GM18867 (cell line): ENCODE data around the gene BORCS8.

ENCODE experiments used
- ATAC-seq: cut with Tn5 transposase; IDR thresholded peaks from one replicate; pipeline ENCODE4 v1.9.1; 2021; ENCODE audit warnings: mild to moderate bottlenecking, moderate library complexity; ENCODE audit not compliant: unreplicated experiment

Gene BORCS8

DNA sequence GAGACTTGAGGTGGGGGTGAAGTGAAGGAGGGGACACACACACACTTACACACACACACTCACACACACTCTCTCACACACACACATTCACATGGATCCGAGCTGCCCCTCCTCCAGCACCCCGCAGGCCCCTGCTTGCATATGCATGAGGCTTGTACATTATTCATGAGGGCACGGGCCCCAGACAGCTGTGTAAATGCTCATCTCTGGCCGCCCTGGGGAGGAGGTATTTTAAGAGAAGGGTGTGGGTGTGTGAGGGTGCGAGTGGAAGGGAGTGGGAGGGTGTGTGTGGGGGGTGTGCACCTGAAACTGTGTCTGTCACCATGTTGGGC, 22.2 kb upstream of the BORCS8 start:
- no peak for ATAC-seq

DNA sequence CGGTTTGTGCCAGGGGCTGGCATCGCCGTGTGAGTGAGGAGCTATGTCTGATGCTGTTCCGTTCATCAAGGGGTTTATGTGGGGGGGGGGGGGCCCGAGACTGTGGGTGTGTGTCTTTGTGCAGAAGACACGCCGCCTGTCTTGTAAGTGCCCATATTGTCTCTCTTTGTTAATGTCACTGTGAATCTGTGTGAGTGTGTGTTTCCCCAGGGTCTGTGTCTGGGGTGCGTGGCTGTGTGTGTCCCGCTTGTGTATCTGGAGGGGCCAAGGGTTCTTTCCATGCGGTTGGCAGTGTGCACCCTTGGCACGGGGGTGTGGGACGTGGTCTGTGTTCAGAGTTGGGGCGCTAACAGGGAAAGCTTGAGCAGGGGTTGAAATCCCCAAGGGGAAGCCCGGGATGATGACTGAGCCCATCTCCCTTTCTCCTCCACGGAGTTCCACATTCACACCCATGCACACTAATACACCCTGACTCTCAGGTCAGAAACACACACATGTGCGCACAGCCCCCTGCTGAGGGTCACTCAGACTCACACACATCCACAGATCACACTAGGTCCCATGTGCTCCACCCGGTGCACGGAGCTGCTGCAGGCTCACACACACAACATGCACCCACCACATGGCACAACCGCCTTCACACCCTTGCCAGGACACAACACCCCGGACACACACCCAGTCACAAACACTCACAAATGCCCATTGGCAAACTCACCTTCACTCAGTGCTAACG, 21.6 kb upstream of the BORCS8 start:
- no peak for ATAC-seq

DNA sequence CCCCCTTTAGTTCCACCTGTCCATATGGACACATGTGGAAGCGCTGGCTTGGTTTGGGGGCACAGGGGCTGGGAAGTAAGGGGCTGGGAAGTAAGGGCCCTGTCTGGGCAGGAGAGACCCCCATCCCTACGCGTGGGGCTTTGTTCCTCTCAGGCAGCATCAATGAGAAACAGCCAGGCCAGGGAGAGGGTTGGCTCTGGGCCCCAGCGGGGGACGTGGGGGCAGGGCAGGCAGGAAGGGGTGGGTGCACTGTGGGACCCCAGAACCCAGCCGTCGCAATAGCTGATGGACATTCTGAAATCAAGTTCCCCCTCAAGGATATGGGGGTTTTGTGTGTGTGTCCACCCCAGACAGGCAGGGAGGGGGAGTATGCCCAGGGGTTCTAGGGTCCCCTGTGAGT, 21.0 kb upstream of the BORCS8 start:
- no peak for ATAC-seq

DNA sequence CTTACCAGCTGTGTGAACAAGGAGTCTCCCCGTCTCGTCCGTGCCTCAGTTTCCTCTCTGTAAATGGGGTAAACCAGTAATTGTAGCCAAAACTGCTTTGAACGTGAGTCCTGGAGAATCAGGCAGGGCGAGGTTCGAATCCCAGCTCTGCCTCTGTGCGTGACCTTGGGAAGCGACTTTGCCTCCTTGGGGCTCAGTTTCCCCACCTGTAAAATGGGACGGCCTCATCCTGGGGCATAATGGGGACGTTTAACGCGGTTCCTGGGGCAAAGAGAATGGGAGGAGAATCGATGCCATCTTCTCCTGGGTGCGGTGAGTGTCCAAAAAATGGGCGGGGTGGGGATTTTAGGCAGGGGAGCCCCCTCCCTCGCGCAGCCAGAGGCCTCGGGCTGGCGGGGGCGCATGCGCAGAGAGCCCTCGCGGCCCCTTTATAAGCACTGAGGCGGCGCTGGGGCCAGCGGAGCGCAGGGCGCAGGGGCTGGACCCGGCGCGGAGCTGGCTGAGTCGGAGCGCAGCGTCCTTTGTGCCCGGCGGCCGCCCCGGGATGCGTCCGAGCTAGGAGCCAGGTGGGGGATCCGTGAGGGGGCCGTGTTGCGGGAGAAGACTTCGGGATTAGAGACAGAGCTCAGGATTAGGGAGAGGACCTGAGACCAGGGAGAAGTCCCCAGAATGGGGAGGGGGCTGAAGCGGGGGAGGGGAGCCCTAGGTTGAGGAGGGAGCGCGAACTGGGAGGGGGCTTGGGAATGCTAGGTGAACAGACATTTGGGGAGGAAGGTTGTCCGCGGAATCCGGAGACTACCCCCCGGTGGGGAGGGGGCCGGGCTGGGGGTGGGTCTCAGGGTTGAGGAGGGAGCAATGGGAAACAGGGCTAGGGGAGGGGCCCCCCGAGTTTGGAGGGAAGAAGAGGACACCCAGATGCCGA, 19.8 kb upstream of the BORCS8 start, which contains the start of gene NCAN:
Gene NCAN (plus strand): TSS at position 460 of the 922 bp plus-strand sequence. CDS start 4,996 bp downstream, outside the sequence.
- no peak for ATAC-seq

DNA sequence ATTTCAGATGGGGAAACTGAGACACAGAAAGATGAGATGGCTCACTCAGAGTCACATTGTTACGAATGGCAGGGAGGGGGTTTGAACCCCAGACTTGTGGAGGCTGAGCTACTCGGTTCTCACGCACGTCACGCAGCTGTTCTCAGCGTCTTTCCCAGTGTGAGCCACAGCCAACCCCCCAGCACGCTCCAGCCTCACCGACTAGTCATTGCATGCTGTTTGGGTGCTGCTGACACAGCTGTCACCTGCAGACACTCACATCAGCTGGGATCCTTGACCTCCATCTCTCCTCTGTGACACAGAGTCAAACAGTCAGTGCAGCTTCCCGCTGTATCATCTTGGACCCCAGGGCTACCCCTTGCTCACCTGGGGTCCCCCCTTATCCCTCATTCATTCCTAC, 17.4 kb upstream of the BORCS8 start:
- no peak for ATAC-seq

DNA sequence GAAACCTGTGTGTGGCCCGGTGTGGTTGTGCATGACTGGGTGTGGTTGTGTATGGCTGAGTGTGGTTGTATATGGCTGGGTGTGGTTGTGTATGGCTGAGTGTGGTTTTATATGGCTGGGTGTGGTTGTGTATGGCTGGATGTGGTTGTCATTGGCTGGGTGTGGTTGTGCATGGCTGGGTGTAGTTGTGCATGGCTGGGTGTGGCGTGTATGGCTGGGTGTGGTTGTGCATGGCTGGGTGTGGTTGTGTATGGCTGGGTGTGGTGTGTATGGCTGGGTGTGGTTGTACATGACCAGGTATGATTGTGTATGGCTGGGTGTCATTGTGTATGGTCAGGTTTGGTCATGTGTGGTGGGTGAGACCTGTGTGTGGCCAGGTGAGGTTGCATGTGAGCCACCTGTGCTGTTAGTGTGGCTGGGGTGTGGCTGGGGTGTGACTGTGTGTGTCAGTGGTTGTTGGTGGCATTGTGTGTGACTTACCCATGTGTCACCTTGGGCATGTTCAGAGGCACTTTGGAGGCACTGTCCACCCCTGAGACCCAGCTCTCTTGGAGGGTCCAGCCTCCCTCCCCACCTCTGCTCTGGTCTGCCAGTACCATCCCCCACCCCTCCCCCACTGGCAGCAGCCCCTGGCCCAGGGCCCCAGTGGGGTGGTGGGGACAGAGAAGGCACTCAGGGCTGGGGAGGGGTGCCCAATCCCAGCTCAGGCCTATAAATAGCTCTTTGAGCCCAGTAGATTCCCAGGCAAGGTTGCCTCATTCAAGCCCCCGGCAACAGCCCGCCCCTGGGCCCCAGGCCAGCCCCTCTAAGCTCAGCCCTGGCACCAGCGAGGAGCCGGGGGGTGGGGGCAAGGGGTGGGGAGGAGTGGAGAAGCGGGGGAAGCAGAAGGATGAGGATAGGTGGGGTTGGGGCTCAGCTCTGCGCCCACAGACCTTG, 16.0 kb upstream of the BORCS8 start:
- no peak for ATAC-seq

DNA sequence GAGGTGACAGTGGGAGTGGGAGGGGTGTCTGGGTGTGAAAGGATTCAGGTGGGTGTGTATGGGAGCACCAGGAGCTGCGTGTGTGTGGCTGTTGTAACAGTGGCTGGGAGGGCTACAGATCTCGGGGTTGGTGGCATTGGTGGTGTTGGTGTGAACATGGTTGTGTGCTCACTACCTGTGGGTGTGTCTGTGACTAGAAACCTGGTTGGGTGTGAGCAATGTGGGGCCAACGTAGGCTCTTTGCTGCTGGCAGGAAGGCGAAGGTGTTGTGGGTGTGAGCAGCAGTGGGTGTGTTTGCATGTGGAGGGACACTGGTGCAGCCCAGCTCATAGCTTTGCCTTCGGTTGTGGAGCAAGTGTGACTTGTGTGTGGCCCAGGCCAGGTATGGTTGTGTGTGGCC, 15.0 kb upstream of the BORCS8 start:
- ATAC-seq: no peak

DNA sequence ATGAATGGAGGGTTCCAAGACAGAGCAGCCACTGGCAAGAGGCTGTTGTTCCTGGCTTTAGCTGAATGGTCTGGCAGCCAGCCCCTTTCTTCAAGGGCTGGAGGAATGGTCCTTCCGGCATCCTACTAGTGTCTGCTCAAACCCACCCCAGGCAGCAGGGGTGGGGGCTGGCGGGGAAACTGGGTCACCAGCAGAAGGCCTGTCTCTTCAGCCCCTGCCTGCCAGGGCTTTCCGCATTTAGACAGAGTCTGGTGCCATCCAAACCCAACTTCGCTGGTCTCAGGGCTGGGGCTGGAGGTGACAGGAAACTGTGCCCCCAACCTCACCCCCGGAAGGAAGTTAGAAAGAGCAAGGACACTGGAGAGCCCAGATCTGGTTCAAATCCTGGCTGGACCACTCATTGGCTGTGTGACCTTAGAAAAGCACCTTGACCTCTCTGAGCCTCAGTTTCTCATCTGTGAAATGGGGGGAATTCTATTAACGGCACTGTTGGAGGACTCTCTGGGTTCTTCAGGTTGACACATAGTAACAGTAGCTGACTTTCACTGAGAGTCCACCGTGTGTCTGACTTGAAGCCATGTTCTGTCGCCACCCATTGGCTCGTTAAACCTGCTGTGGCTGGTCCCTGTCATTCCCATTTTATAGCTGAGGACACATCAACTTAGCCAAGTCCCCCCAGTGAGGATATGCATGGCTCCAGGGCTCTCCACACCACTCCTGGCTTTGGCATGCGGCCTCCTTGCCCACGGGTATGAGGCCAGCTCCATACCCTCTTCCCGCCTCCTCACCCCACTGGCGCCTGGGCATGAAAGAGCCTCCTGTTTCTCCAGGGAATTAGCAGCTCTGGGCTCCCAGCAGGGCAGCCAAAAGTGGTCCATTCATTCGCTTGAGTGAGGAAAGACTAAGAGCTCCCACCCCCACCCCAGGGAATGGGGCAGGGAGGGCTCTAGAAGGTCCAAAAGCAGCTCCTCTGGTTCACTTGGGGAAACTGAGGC, 13.8 kb upstream of the BORCS8 start:
- no peak for ATAC-seq

DNA sequence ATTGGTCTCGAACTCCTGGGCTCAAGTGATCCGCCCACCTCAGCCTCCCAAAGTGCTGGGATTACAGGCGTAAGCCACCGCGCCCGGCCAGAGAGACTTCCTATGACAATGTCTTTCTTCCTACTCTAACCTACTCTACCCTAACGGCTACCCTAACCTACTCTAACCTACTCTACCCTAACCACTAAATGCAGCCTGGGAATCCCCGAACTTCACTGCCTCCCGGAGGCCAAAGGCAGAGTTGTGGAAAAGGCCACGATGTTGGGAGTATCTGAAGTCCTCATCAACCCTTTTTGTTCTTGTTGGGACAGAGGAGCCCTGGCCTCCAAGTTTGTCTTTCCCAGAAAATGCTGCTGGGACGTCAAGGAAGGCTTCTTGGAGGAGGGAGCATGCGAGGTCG, 12.2 kb upstream of the BORCS8 start:
- no peak for ATAC-seq

DNA sequence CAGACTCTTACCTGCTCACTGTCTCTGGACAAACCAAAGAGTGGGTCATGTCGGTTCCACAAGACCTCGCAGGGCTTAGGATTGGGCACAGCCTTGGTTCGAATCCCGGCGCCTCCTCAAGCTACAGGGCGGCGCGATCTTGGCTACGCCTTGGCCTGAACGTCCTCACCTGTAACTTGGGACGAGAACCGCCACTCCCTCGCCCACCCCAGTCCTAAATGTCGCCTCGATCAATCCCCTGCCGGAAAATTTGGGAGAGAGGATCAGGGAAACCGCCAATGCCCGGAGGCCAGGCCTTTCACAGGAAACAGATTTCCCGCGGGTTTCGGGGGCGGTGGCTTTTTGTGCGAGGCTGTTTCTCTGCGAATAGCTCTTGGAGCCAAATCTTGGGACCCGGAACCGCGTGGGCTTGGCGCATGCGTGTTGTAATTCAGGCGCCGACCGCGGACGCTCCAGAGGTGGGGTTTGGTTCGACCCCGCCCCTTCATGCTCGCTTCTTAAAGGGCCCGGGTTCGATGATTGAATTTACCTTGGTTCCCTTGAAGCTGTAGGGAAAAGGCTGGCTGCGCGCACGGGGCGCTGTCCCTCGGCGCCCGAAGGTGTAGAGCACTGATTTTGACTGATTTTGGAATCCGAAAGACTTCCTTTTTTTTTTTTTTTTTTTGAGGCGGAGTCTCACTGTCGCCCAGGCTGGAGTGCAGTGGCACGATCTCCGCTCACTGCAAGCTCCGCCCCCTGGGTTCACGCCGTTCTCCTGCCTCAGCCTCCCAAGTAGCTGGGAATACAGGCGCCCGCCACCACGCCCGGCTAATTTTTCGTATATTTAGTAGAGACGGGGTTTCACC, 11.3 kb upstream of the BORCS8 start, which contains the start of gene NR2C2AP:
Gene NR2C2AP (minus strand): TSS at position 403 of the 845 bp plus-strand sequence. CDS start 354 bp downstream, at position 49.
- peak; percentile 68 for ATAC-seq

DNA sequence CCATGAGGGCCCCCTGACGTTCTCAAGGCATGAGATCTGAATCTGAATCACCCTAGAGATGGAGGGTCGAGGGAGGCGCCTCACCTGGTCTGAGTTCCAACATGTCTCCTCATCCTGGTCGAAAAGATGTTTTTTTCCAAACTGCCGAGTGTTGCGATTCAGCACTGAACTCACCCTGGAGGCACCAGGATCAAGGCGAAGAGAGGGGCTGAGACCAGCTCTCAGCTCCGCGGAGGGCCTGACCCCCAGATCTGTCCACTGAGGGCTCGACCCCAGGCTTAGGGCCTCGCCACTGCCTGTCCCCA, 10.7 kb upstream of the BORCS8 start:
- no peak for ATAC-seq

DNA sequence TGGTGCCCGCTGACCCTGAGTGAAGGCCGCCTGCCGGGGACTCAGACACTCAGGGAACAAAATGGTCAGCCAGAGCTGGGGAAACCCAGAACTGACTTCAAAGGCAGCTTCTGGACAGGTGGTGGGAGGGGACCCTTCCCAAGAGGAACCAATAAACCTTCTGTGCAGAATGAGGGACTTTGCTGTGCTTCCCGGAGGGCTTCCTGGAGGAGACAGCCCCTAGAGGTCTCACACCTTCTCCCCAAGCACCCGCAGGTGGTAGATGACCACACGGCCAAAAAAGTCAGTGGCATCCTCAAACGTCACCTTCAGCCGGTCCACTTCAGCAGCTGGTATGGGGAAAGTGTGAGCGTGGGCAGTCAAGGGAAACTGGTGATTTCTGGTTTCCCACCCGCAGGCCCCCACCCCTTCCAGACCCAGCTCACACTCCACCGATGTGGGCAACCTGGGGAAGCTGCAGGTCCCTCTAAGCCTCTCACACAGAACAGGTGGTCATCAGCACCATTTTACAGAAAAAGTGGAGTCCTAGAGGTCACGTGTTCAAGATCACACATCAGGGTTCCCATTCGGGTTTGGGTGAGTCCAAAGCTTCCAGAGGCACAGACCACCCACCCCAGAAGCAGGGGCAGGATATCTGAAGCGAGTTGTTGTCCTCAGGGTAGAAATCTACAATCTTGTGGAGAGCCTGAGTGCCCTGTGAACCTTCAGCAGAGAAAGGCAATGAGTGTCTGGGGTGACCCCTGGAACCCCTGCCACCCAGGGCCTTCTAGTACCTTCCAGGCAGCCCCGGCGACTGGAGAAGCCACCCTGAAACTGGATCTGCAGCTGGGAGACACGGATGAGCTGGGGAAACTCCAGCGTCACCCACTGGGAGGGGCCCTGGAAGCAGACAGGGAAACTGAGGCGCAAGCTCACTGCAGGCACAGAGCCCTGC, 10.0 kb upstream of the BORCS8 start:
- no peak for ATAC-seq

DNA sequence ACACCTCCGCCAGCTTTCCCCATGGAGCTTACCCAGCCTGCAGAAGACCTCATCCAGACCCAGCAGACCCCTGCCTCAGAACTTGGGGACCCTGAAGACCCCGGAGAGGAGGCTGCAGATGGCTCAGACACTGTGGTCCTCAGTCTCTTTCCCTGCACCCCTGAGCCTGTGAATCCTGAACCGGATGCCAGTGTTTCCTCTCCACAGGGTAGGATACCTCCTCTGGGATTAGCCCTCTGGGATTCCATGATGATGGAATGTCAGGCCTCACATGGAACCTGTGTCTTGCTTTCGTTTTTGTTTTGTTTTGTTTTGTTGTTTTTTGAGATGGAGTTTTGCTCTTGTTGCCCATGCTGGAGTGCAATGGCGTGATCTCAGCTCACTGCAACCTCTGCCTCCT, 2.0 kb upstream of the BORCS8 start:
- ATAC-seq: no peak

DNA sequence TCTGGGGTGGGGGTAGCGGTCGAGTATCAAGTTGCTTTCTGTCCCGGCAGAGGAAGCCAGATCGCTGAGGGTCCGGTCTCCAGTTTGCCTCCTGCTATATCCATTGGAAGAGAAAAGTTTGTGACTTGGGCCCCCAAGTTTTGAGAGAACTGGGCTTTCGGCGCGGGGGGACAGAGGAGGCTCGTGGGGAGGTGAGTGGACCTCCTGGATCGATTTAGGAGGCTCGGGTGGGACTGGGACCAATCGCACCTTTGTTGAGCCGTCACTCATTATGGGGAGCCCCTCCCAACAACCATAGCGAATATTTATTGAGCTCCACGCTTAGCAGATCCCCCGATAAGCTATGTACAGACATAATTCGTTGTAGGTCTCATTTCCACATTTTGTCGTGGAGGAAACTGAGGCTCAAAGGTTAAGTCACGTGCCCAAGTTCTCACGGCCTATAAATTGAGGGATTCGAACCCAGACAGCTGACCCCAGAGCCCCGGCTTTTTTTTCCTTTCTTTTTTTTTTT, 1.0 kb upstream of the BORCS8 start:
- no peak for ATAC-seq

DNA sequence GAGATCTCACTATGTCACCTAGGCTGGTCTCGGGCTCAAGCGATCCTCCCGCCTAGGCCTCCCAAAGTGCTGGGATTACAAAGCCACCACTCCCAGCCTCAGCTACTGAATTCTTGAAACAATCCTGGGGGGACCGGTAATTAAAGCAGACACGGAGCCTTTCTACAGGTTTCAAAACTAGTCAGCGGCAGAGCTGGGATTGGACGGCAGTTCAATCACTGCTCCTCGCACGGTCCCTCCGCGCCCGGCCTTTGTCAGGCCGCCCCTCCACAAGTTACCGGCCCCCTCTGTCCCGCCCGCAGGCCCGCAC, 229 bp downstream of the BORCS8 start:
- ATAC-seq: peak; percentile 6

DNA sequence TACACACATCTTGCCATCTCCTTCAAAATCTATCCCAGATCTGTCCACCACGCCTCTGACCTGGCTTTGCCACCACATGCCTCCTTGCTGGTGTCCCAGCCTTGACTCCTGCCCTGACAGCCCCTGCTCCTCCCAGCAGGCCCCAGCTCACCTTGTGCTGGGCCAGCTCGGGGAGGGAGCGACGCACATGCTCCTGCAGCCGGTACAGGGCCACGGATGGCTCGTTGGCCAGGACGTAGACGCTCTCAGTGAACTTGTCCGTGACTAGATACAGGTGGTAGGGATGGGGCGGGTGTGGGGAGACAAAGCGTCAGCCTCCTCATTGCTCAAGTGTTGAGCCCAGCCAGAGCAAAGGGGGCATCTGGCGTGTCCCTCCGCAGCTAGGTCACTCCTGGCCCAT, 5.2 kb downstream of the BORCS8 start:
- ATAC-seq: no peak

DNA sequence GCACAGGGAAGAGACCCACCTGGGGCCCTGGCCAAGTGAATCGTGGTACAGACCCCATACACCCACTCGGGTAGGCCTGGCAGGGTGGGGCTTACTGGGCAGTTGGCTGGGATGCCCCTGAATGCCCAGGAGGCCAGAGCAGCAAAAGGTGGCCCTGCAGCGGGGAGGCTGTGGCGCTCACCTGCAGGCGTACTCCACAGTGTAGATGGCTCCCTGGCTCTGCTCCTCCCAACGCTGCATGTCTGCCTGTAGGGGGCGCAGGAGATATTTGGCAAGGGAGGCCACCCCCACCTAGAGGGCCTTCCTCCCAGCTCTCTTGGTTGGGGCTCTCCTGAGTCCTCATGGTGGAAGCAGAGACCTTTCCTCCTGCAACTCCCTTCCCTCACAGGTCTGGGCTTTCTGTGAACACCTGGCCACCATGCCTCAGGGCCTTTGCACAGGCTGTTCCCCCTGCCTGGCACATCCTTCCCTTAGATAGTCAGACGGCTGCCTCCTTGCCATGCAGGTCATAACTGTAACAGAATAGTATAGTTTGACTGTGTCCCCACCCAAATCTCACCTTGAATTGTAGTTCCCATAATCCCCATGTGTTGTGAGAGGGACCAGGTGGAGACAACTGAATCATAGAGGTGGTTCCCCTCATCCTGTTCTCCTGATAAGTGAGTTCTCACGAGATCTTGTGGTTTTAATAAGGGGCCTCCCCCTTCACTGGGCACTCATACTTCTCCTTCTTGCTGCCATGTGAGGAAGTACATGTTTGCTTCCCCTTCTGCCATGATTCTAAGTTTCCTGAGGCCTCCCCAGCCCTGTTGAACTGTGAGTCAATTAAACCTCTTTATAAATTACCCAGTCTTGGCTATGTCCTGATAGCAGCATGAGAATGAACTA, 5.9 kb downstream of the BORCS8 start:
- no peak for ATAC-seq
